Dendritic cell treated with granulocyte-macrophage colony-stimulating factor and Interleukin-4, amounts not matched to agents 40 ng/mL and 50 ng/mL, for 4 days (primary cell): ENCODE measurements around the gene NCOA3.
"Not testable (repeated sequence)": the region's sequence is repeated elsewhere in the genome, so short reads cannot be mapped to it uniquely, and the experiment has no call there.

ENCODE experiments used
- H3K27ac Mint-ChIP-seq: one replicate; pipeline ENCODE4 v1.8.0; 2022; ENCODE audit warnings: mild to moderate bottlenecking, mixed read lengths
- H3K27me3 Mint-ChIP-seq: one replicate; pipeline ENCODE4 v1.8.0; 2022; ENCODE audit warnings: mild to moderate bottlenecking, mixed read lengths
- H3K36me3 Mint-ChIP-seq: one replicate; pipeline ENCODE4 v1.8.0; 2022; ENCODE audit warnings: low read depth, mixed read lengths
- H3K4me1 Mint-ChIP-seq: one replicate; pipeline ENCODE4 v1.8.0; 2022; ENCODE audit warnings: low read depth, mixed read lengths
- H3K4me3 Mint-ChIP-seq: one replicate; pipeline ENCODE4 v1.8.0; 2022; ENCODE audit warnings: mild to moderate bottlenecking, moderate library complexity, mixed read lengths
- H3K9me3 Mint-ChIP-seq: one replicate; pipeline ENCODE4 v1.8.0; 2022; ENCODE audit warnings: mixed read lengths
- intact Hi-C: fragments of 100-400 bp; cut with micrococcal nuclease; formaldehyde crosslinking; loops from one replicate; pipeline ENCODE4 v1.15.0; 2022

Gene NCOA3

GRCh38 chr20:47501116-47501481 is 588 bp upstream of the NCOA3 start:
- peak overlapping the region; percentile 99 for H3K27ac Mint-ChIP-seq
- intact Hi-C loops: loop anchor here (5.0 to 10.0 kb wide), 3 partner anchors 46 to 114 kb away; no protein-coding TSS in a partner anchor
- no peaks in the 10 kb centered on the region for H3K27me3 Mint-ChIP-seq
- peaks cover 35% of the 10 kb centered on the region for H3K4me1 Mint-ChIP-seq
- peak overlapping the region; percentile 100 for H3K4me3 Mint-ChIP-seq
- peaks cover 15% of the 10 kb centered on the region for H3K36me3 Mint-ChIP-seq
- no peaks in the 10 kb centered on the region for H3K9me3 Mint-ChIP-seq

- Mint-ChIP-seq H3K27ac (peak overlapping the region; percentile 99), H3K4me1 (peaks cover 44% of the 10 kb centered on the region), H3K36me3 (peaks cover 15% of the 10 kb centered on the region), H3K9me3 (no peaks in the 10 kb centered on the region), H3K4me3 (peak overlapping the region; percentile 100), H3K27me3 (no peaks in the 10 kb centered on the region)
- intact Hi-C loops: loop anchor here (2.0 to 10.0 kb wide), 4 partner anchors 48 to 112 kb away; no protein-coding TSS in a partner anchor
Observed at GRCh38 chr20:47502271-47503239, 868 bp downstream of the NCOA3 start.

- H3K9me3 Mint-ChIP-seq: no peaks in the 10 kb centered on the region
- peak overlapping the region; percentile 99 for H3K27ac Mint-ChIP-seq
- intact Hi-C loops: loop anchor here (2.0 to 10.0 kb wide), 4 partner anchors 49 to 111 kb away; no protein-coding TSS in a partner anchor
Observed at GRCh38 chr20:47503685-47504084, 2.0 kb downstream of the NCOA3 start.

GRCh38 chr20:47506335-47506734 is 4.6 kb downstream of the NCOA3 start:
- H3K27me3 Mint-ChIP-seq: no peaks in the 10 kb centered on the region
- peaks cover 24% of the 10 kb centered on the region for H3K36me3 Mint-ChIP-seq
- no peak overlapping the region for H3K27ac Mint-ChIP-seq
- H3K4me3 Mint-ChIP-seq: no peak overlapping the region
- peaks cover 41% of the 10 kb centered on the region for H3K4me1 Mint-ChIP-seq
- H3K9me3 Mint-ChIP-seq: no peaks in the 10 kb centered on the region
- intact Hi-C loops: loop anchor here (10.0 kb wide), 2 partner anchors 52 to 108 kb away; no protein-coding TSS in a partner anchor

More at GRCh38 chr20:47503685-47504084, 2.0 kb downstream of the NCOA3 start:
- Mint-ChIP-seq H3K4me3 (peak overlapping the region; percentile 100), H3K4me1 (peaks cover 44% of the 10 kb centered on the region), H3K36me3 (peaks cover 15% of the 10 kb centered on the region), H3K27me3 (no peaks in the 10 kb centered on the region)

- Mint-ChIP-seq H3K9me3 (no peaks in the 10 kb centered on the region), H3K27me3 (no peaks in the 10 kb centered on the region), H3K27ac (no peak overlapping the region), H3K4me3 (no peak overlapping the region), H3K36me3 (peaks cover 20% of the 10 kb centered on the region), H3K4me1 (peaks cover 36% of the 10 kb centered on the region)
- intact Hi-C loops: loop anchor here (10.0 kb wide), 2 partner anchors 52 to 108 kb away; no protein-coding TSS in a partner anchor
Observed at GRCh38 chr20:47506850-47507249, 5.2 kb downstream of the NCOA3 start.

- H3K36me3 Mint-ChIP-seq: peaks cover 17% of the 10 kb centered on the region
- H3K9me3 Mint-ChIP-seq, H3K27ac Mint-ChIP-seq, H3K27me3 Mint-ChIP-seq, H3K4me3 Mint-ChIP-seq: not testable (repeated sequence)
- H3K4me1 Mint-ChIP-seq: peaks cover 36% of the 10 kb centered on the region
- intact Hi-C loops: loop anchor here (10.0 kb wide), 2 partner anchors 53 to 107 kb away; no protein-coding TSS in a partner anchor
Observed at GRCh38 chr20:47507275-47507981, 5.7 kb downstream of the NCOA3 start.

GRCh38 chr20:47508278-47508677 is 6.6 kb downstream of the NCOA3 start:
- no peak overlapping the region for H3K27ac Mint-ChIP-seq
- intact Hi-C loops: loop anchor here (10.0 kb wide), 2 partner anchors 53 to 107 kb away; no protein-coding TSS in a partner anchor
- H3K27me3 Mint-ChIP-seq: no peaks in the 10 kb centered on the region
- H3K36me3 Mint-ChIP-seq: peaks cover 16% of the 10 kb centered on the region
- no peaks in the 10 kb centered on the region for H3K9me3 Mint-ChIP-seq
- H3K4me3 Mint-ChIP-seq: no peak overlapping the region
- peaks cover 29% of the 10 kb centered on the region for H3K4me1 Mint-ChIP-seq

- Mint-ChIP-seq H3K27me3 (no peaks in the 10 kb centered on the region), H3K36me3 (peaks cover 16% of the 10 kb centered on the region), H3K4me1 (peaks cover 22% of the 10 kb centered on the region), H3K27ac (no peak overlapping the region), H3K9me3 (no peaks in the 10 kb centered on the region), H3K4me3 (no peak overlapping the region)
- intact Hi-C loops: loop anchor here (10.0 kb wide), 2 partner anchors 54 to 106 kb away; no protein-coding TSS in a partner anchor
Observed at GRCh38 chr20:47509104-47509661, 7.5 kb downstream of the NCOA3 start.

- intact Hi-C loops: loop anchor here (10.0 kb wide), 2 partner anchors 55 to 105 kb away; no protein-coding TSS in a partner anchor
- Mint-ChIP-seq H3K36me3 (peaks cover 19% of the 10 kb centered on the region), H3K4me1 (peaks cover 22% of the 10 kb centered on the region), H3K27me3 (no peaks in the 10 kb centered on the region), H3K27ac (no peak overlapping the region), H3K4me3 (no peak overlapping the region), H3K9me3 (no peaks in the 10 kb centered on the region)
Observed at GRCh38 chr20:47509685-47510084, 8.0 kb downstream of the NCOA3 start.

GRCh38 chr20:47515843-47516242 is 14.2 kb downstream of the NCOA3 start:
- Mint-ChIP-seq H3K27ac (no peak overlapping the region), H3K36me3 (peaks cover 55% of the 10 kb centered on the region), H3K4me1 (peaks cover 10% of the 10 kb centered on the region), H3K9me3 (peaks cover 11% of the 10 kb centered on the region), H3K27me3 (no peaks in the 10 kb centered on the region), H3K4me3 (no peak overlapping the region)
- intact Hi-C loops: no loop called here

- H3K4me1 Mint-ChIP-seq: peaks cover 22% of the 10 kb centered on the region
- H3K9me3 Mint-ChIP-seq: peaks cover 22% of the 10 kb centered on the region
- peaks cover 59% of the 10 kb centered on the region for H3K36me3 Mint-ChIP-seq
- no peak overlapping the region for H3K27ac Mint-ChIP-seq
- no peaks in the 10 kb centered on the region for H3K27me3 Mint-ChIP-seq
- no peak overlapping the region for H3K4me3 Mint-ChIP-seq
- intact Hi-C loops: no loop called here
Observed at GRCh38 chr20:47521059-47521808, 19.5 kb downstream of the NCOA3 start.

- H3K9me3 Mint-ChIP-seq: peaks cover 22% of the 10 kb centered on the region
- H3K36me3 Mint-ChIP-seq: peaks cover 51% of the 10 kb centered on the region
- H3K4me1 Mint-ChIP-seq: peaks cover 24% of the 10 kb centered on the region
- peak overlapping the region; percentile 68 for H3K27ac Mint-ChIP-seq
- H3K4me3 Mint-ChIP-seq: peak overlapping the region; percentile 28
- intact Hi-C loops: no loop called here
- no peaks in the 10 kb centered on the region for H3K27me3 Mint-ChIP-seq
Observed at GRCh38 chr20:47524015-47524784, 22.5 kb downstream of the NCOA3 start.
